Measurements from ENCODE around the gene IGSF6.

The IGSF6 gene

DNA sequence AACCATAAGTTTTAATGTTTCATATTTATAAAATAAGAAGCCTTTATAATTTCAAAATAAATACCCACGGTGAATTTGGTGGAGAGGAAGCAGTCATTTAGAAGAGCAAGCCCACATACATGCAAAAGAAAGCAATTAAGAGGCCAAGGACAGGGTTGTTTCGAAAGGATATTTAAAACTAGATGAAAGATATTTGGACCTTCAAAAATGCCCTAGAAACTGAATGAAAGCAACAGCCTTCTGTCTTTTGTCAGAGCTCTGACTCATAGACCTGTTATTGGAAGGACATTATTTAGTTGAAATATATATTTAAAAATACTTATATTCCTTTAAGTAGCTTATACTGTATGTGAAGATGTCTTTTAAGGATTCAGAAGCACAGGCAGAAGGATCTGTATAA is 61.6 kb downstream of the IGSF6 start:
- Histone ChIP-seq H3K27me3 (ENCODE audit: control insufficient read depth, insufficient read depth, low read length) (no peaks in the 10 kb centered on the region), H3K9ac (ENCODE audit: low read depth, low read length) (no peak overlapping the region), H3K36me3 (ENCODE audit: control insufficient read depth, insufficient read depth, low read length) (no peaks in the 10 kb centered on the region), H3K4me3 (ENCODE audit: low read depth, low read length) (no peak overlapping the region), H3K9me3 (ENCODE audit: control insufficient read depth, insufficient read depth, low read length) (no peaks in the 10 kb centered on the region), H3K4me1 (ENCODE audit: control insufficient read depth, insufficient read depth, low read length) (no peaks in the 10 kb centered on the region)

DNA sequence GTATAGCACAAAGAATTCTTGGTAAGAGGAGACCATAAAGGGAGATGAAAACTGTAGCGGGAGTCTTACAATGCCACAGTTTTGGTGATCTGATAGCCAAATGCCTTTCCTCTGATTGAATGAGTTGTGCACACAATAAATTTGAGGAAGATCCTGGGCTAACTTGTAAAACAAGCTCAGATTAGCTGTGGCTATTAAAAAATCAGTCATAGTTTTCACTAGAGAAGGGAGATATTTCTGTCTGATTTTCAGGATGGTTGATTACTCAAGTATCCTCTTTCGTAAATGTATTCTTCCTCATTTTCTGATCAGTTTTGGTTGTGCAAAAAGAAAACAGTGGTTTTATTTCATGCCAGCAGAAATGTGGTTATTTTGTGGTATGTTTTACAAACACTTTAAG is 62.1 kb downstream of the IGSF6 start:
- Histone ChIP-seq H3K9me3 (ENCODE audit: control insufficient read depth, insufficient read depth, low read length) (no peaks in the 10 kb centered on the region), H3K9ac (ENCODE audit: low read depth, low read length) (no peak overlapping the region), H3K27me3 (ENCODE audit: control insufficient read depth, insufficient read depth, low read length) (no peaks in the 10 kb centered on the region), H3K4me1 (ENCODE audit: control insufficient read depth, insufficient read depth, low read length) (no peaks in the 10 kb centered on the region), H3K4me3 (ENCODE audit: low read depth, low read length) (no peak overlapping the region), H3K36me3 (ENCODE audit: control insufficient read depth, insufficient read depth, low read length) (no peaks in the 10 kb centered on the region)

DNA sequence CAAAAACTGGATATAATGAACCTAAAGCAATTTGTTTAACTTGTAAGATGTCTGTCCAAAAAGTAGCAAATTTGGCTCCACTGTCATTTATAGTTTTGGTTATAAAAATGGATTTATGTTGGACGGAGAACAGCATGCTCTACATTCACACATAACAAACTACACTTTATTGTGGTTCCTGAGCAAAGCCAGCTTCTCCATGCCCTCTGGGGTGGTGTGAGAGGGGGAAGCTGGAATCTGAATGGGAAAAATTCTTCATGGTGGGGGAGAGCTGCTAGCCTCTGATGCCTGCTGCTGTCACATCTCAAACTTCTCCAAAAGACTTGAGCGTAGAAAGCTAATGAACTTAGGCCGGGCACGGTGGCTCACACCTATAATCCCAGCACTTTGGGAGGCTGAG is 62.9 kb downstream of the IGSF6 start:
- Histone ChIP-seq H3K4me3 (ENCODE audit: low read depth, low read length) (no peak overlapping the region), H3K9me3 (ENCODE audit: control insufficient read depth, insufficient read depth, low read length) (no peaks in the 10 kb centered on the region), H3K9ac (ENCODE audit: low read depth, low read length) (no peak overlapping the region), H3K27me3 (ENCODE audit: control insufficient read depth, insufficient read depth, low read length) (no peaks in the 10 kb centered on the region), H3K4me1 (ENCODE audit: control insufficient read depth, insufficient read depth, low read length) (no peaks in the 10 kb centered on the region), H3K36me3 (ENCODE audit: control insufficient read depth, insufficient read depth, low read length) (no peaks in the 10 kb centered on the region)

All from iPS-15b (cell line).